GM18511 (cell line): ENCODE results near the gene MAP1LC3B2.

Experiments used
- ATAC-seq: cut with Tn5 transposase; IDR thresholded peaks from one replicate; pipeline ENCODE4 v1.9.1; 2021; ENCODE audit warnings: mild to moderate bottlenecking, moderate library complexity; ENCODE audit not compliant: unreplicated experiment

Gene MAP1LC3B2

GRCh38 chr12:116537101-116537904 is 21.9 kb upstream of the MAP1LC3B2 start:
- ATAC-seq: peak; percentile 37

- peak; percentile 59 for ATAC-seq
Observed at GRCh38 chr12:116538076-116538591, 21.0 kb upstream of the MAP1LC3B2 start.

DNA sequence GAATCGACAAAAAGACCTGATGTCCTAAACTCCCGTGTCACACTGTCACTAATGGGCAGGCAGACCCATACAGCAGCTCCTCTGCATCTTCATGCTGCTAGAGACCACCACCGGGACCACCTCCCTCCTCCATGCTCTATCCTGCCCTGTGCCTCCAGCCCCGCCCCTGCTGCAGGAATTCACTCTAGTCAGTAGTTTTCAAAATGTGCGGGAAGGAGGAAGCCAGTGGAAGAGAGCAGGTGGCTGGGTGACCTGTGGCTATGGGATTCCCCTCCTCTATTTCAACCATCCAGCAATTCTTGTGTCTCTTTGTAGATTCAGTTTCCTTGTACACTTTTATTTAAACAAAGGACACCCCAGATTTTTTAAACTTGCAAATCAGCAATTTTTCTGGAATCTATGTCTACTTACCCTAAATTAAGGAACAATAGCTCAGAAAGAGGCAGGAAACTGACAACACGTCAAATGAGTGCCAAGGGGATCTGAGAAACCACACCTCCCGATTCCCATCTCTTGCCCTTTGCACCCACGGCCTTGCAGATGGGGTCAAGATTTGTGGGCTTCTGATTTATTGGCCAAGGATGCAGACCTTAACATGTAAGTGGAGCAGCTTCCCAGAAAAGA is 20.4 kb upstream of the MAP1LC3B2 start:
- no peak for ATAC-seq

- ATAC-seq: no peak
Observed at GRCh38 chr12:116539361-116539771, 19.8 kb upstream of the MAP1LC3B2 start.

GRCh38 chr12:116539905-116540482 is 19.2 kb upstream of the MAP1LC3B2 start:
- no peak for ATAC-seq

DNA sequence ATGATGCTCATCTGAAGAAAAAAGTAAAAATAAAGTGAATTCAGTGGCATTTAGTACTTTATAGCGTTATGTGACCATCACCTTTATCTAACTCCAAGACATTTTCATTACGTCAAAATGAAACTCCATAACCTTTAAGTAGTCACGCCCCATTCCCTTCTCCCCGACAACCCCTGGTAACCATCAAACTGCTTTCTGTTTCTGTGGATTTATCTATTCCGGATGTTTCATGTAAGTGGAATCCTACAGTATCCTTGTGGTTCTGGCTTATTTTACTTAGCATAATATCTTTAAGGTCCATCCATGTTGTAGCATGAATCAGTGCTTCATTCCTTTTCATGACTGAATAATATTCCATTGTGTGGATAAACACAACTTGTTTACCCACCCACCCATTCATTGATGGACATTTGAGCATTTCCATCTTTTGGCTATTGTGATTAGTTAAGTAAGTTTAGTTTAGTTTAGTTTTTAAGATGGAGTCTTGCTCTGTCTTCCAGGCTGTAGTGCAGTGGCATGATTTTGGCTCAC is 18.5 kb upstream of the MAP1LC3B2 start:
- ATAC-seq: no peak

- no peak for ATAC-seq
Observed at GRCh38 chr12:116541547-116542344, 17.4 kb upstream of the MAP1LC3B2 start.

GRCh38 chr12:116542345-116542956 is 16.7 kb upstream of the MAP1LC3B2 start:
- no peak for ATAC-seq

- no peak for ATAC-seq
Observed at GRCh38 chr12:116544656-116545055, 14.5 kb upstream of the MAP1LC3B2 start.

DNA sequence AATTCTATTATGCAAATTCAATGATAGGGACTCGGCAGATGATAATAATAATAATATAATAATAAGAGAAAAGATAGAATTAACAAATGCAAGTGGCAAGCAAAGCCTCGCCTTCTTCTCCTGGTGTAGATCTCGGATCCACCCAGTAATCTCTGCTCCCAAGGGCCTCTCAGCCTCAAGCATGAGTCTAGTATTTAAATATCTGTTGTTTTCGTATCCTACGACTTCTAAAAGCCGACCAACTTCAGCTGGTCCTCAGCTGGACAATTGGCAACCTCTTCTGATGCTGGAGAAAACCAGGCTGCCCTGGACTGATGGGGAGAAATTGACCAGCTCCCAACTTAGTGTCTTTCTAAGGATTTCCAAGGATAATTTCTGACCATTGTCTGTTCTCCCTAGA is 14.0 kb upstream of the MAP1LC3B2 start:
- no peak for ATAC-seq

DNA sequence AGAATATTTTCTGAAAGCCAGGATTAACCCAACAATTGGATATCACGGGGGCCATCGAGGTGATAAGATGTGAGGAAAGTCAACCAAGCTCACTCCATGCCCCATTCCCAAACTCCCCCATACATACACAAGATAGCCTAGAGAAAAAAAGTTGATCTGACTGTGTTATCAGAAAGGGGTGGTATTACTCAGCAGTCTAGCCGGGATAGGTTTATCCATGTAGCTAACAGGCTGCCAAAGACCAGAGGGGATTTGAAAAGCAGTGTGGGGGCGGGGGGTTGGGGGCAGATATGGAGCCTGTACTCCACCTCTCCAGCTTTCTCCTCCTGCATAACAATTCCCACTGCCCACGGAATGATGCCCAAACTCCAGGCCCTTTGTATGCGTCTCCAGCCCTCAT is 13.2 kb upstream of the MAP1LC3B2 start:
- ATAC-seq: no peak

- ATAC-seq: peak; percentile 96
Observed at GRCh38 chr12:116547955-116548501, 11.2 kb upstream of the MAP1LC3B2 start.

DNA sequence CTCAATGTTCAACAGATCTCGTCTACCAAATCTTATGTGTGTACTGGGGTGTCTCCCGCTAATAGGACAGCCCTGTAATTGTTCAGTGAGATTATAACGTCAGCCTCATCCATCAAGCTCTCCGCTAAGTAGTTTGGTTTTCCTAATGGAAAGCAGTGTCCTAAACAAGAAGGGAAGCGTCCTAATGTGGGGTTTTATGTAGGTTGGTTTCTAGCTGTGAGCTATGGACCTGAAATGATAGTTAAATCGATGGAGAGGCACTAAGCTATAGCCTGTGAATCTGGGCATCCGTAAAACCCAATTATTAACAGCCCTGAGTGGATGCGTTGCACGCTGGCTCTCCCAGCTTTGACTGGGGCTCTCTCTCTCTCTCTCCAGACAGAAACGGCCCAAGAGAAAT is 9.2 kb upstream of the MAP1LC3B2 start:
- no peak for ATAC-seq

DNA sequence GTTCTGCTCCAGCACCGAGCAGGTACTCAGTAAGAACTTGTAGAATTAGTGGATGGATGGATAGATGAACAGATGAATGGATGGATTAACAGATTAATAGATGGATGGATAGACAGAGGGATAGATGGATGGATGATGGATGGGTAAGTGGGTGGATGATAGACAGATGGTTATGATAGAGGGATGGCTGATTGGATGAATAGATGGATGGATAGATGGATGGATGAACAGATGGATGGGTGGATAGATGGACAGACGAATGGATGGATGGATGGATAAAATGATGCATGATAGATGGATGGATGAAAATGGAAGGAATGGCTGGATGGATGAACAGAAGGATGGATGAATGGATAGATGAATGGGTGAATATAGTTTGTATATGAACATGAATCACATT is 8.0 kb upstream of the MAP1LC3B2 start:
- ATAC-seq: no peak

DNA sequence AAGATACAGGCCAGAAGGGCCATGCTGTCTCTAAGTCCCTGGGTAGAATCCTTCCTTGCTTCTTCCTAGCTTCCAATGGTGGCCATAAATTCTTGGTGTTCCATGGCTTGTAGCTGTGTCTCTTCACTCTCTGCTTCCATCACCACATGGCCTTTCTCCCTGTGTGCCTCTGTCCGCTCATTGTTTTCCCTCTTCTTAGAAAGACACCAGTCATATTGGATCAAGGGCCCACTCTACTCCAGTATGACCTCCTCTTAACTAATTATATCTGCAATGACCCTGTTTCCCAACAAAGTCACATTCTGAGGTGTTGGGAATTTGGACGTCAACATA is 7.6 kb upstream of the MAP1LC3B2 start:
- no peak for ATAC-seq

DNA sequence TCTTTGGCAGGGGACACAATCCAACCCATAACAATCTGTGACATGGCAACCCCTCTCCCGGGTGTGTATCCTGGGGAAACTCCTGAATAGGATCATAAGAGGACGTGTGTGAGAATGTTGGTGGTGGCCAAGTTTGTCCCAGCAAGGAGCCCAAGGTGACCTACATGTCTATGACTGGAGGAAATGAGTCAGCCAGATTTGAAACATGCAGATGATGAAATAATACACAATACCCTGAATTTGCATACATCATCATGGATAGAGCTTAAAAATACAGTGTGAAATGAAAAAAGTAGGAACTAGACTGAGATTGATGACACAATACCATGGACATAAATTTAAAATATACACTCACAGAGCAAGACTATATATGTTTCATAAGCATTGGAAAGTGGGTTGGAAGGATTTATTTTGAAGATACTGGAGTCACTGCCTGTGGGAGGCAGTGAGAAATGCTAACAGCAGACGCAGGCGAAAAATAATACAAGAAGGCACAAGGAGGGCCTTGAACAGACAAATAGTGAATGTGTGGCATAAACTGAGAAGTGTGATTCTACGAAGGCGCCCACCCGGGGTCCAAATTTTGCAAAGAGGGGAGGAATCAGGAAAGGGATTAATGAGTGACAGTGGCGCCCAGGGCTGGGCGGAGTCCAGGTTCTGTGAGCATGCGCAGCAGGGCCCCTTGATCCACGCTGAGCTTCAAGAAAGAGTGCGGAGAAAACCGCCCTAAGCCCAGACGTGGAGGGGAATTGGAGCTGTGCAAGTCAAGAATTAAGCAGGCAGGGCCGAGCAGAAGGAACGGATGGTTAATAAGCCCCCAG is 7.0 kb upstream of the MAP1LC3B2 start:
- no peak for ATAC-seq

DNA sequence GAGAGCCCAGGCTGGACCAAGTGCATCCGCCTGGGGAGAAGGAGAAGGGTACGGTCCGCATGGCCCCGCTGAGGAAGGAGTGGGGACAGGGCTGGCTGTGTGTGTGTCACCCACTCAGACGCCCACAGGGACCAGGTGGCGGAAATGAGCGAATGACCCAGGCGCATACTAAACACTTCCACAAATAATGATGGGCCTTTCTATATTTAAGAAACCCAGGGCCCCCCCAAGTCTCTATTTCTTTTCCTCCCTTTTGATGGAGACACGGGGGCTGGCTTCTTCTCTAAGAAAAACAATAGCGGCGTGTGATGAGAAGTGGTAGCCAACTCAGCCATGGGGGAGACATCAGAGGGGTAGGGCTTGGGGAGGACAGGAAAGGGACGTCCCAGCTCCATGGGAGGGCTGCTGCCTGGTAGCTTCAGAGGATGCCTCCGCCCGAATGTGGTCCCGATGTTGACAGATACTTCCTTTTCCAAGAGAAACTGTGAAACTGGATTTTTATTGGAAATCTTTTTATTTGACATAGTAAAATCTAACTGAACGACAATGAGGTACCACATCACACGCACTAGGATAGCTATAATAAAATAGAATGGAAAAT is 6.3 kb upstream of the MAP1LC3B2 start:
- no peak for ATAC-seq

- no peak for ATAC-seq
Observed at GRCh38 chr12:116556356-116556952, 2.7 kb upstream of the MAP1LC3B2 start.
